HepG2 (cell line): Measurements from ENCODE around the gene LYRM4. TPM values are rescaled to one million over a fixed set of nuclear protein-coding genes. Genes with fewer than 3 reads are reported as not detected.

ENCODE experiments used
- ASH2L ChIP-seq: fragments of 300-600, 200-600 bp; sonication (generic); IDR thresholded peaks from 2 replicates; pipeline ENCODE4 v1.7.0; 2017; ENCODE audit warnings: low read depth, mild to moderate bottlenecking, moderate library complexity, mixed read lengths, low read length; ENCODE audit not compliant: insufficient read length
- EEA1 ChIP-seq: sonication (generic); formaldehyde crosslinking; IDR thresholded peaks from 2 replicates; pipeline ENCODE4 v1.5.1; 2020; ENCODE audit warnings: mild to moderate bottlenecking, missing genetic modification reagents, borderline replicate concordance
- FOXA1 ChIP-seq, 2 experiments: fragments of 450-650 bp in 1 of 2; sonication (generic) in 1 of 2; formaldehyde crosslinking in 1 of 2; IDR thresholded peaks; 2 replicates each; pipeline versions ENCODE4 v1.4.0 to v1.6.1; 2016 to 2020; ENCODE audit warnings: missing genetic modification reagents in 1 of 2
- HCFC1 ChIP-seq: fragments of 150-350 bp; IDR thresholded peaks from 2 replicates; pipeline ENCODE4 v1.6.1; 2014; ENCODE audit warnings: low read depth, low read length
- ISX ChIP-seq: sonication (generic); formaldehyde crosslinking; conservative IDR thresholded peaks from 2 replicates; pipeline ENCODE4 v1.5.0; 2020; ENCODE audit warnings: missing genetic modification reagents
- MAF1 ChIP-seq: sonication (generic); formaldehyde crosslinking; IDR thresholded peaks from 2 replicates; pipeline ENCODE4 v1.5.0; 2020; ENCODE audit warnings: missing genetic modification reagents, borderline replicate concordance
- MAFK ChIP-seq, 2 experiments: IDR thresholded peaks in 1 of 2; conservative IDR thresholded peaks in 1 of 2; 2 replicates each; pipeline ENCODE4 v1.6.1; 2011; ENCODE audit warnings: improper control_type of control experiment in 2 of 2, low read length in 2 of 2
- MATR3 ChIP-seq: sonication (generic); formaldehyde crosslinking; IDR thresholded peaks from 2 replicates; pipeline ENCODE4 v1.4.0; 2020; ENCODE audit warnings: missing genetic modification reagents
- NR2F2 ChIP-seq: IDR thresholded peaks from 2 replicates; pipeline ENCODE4 v1.6.1; 2012; ENCODE audit warnings: low read depth, inconsistent platforms, borderline replicate concordance
- PAX8 ChIP-seq: sonication (generic); formaldehyde crosslinking; IDR thresholded peaks from 2 replicates; pipeline ENCODE4 v1.8.0; 2022; ENCODE audit warnings: mild to moderate bottlenecking, missing genetic modification reagents, borderline replicate concordance
- POGZ ChIP-seq: sonication (generic); formaldehyde crosslinking; IDR thresholded peaks from 2 replicates; pipeline ENCODE4 v1.4.0; 2020; ENCODE audit warnings: mild to moderate bottlenecking, missing genetic modification reagents
- SP5 ChIP-seq: IDR thresholded peaks from 2 replicates; pipeline ENCODE4 v1.6.1; 2016; ENCODE audit warnings: low read depth, borderline replicate concordance
- SSRP1 ChIP-seq: IDR thresholded peaks from 2 replicates; pipeline ENCODE4 v1.6.1; 2016; ENCODE audit warnings: control low read depth
- TCF12 ChIP-seq, 2 experiments: fragments of 450-650 bp in 1 of 2; sonication (generic) in 1 of 2; formaldehyde crosslinking in 1 of 2; IDR thresholded peaks; 2 replicates each; pipeline versions ENCODE4 v1.6.1 to v1.8.0; 2017 to 2022; ENCODE audit warnings: antibody characterized with exemption in 1 of 2, mild to moderate bottlenecking in 1 of 2, missing genetic modification reagents in 1 of 2, moderate library complexity in 1 of 2
- TFE3 ChIP-seq: IDR thresholded peaks from 2 replicates; pipeline ENCODE4 v1.6.1; 2016
- TRAFD1 ChIP-seq: sonication (generic); formaldehyde crosslinking; IDR thresholded peaks from 2 replicates; pipeline ENCODE4 v1.5.1; 2020; ENCODE audit warnings: missing genetic modification reagents, mild to moderate bottlenecking, borderline replicate concordance
- YEATS4 ChIP-seq: sonication (generic); formaldehyde crosslinking; IDR thresholded peaks from 2 replicates; pipeline ENCODE4 v1.4.0; 2020; ENCODE audit warnings: missing genetic modification reagents, borderline replicate concordance
- ZBTB7A ChIP-seq: sonication (generic); formaldehyde crosslinking; IDR thresholded peaks from 2 replicates; pipeline ENCODE4 v1.8.0; 2022; ENCODE audit warnings: mild to moderate bottlenecking, missing genetic modification reagents
- ZC3H4 ChIP-seq: sonication (generic); formaldehyde crosslinking; IDR thresholded peaks from 2 replicates; pipeline ENCODE4 v1.4.0; 2020; ENCODE audit warnings: missing genetic modification reagents, borderline replicate concordance
- ZFP62 ChIP-seq: sonication (generic); formaldehyde crosslinking; IDR thresholded peaks from 2 replicates; pipeline ENCODE4 v1.4.0; 2020; ENCODE audit warnings: missing genetic modification reagents
- ZNF101 ChIP-seq: sonication (generic); formaldehyde crosslinking; IDR thresholded peaks from 2 replicates; pipeline ENCODE4 v1.4.0; 2020; ENCODE audit warnings: mild to moderate bottlenecking, low read depth, missing genetic modification reagents, borderline replicate concordance
- ZNF143 ChIP-seq: sonication (generic); formaldehyde crosslinking; IDR thresholded peaks from 2 replicates; pipeline ENCODE4 v1.4.0; 2020; ENCODE audit warnings: missing genetic modification reagents
- ZNF572 ChIP-seq: sonication (generic); formaldehyde crosslinking; IDR thresholded peaks from 2 replicates; pipeline ENCODE4 v1.5.1; 2020; ENCODE audit warnings: mild to moderate bottlenecking, missing genetic modification reagents
- ZNF576 ChIP-seq: sonication (generic); formaldehyde crosslinking; IDR thresholded peaks from 2 replicates; pipeline ENCODE4 v1.4.0; 2020; ENCODE audit warnings: mild to moderate bottlenecking, missing genetic modification reagents
- ZNF674 ChIP-seq: sonication (generic); formaldehyde crosslinking; IDR thresholded peaks from 2 replicates; pipeline ENCODE4 v1.5.0; 2020; ENCODE audit warnings: low read depth, mild to moderate bottlenecking, missing genetic modification reagents
- ZNF7 ChIP-seq: IDR thresholded peaks from 2 replicates; pipeline ENCODE4 v1.6.1; 2016; ENCODE audit warnings: missing biosample characterization, missing genetic modification reagents
- ZNF746 ChIP-seq: sonication (generic); formaldehyde crosslinking; IDR thresholded peaks from 2 replicates; pipeline ENCODE4 v1.8.0; 2022; ENCODE audit warnings: mild to moderate bottlenecking, missing genetic modification reagents
- ZNF766 ChIP-seq: sonication (generic); formaldehyde crosslinking; IDR thresholded peaks from 2 replicates; pipeline ENCODE4 v1.5.0; 2020; ENCODE audit warnings: missing genetic modification reagents, borderline replicate concordance
- ZNF781 ChIP-seq: sonication (generic); formaldehyde crosslinking; IDR thresholded peaks from 2 replicates; pipeline ENCODE4 v1.5.1; 2020; ENCODE audit warnings: borderline replicate concordance, mild to moderate bottlenecking, missing genetic modification reagents; ENCODE audit errors: not compliant biosample characterization
- polyA plus RNA-seq, 8 experiments: library from polyadenylated mRNA; depleted of rRNA in 3 of 8; stranded (reverse) in 7 of 8; unstranded in 1 of 8; fragments of >200 nt; fragmentation: Illumina TruSeq in 4 of 8; extraction: Trizol in 4 of 8; gene quantifications; 2 replicates each; pipeline versions ENCODE4 v1.2.1 to v1.2.3, GENCODE V29; 2011 to 2016; ENCODE audit warnings: low read depth in 4 of 8, missing spikeins in 1 of 8, mixed read lengths in 1 of 8; ENCODE audit not compliant: insufficient read depth in 1 of 8
- total RNA-seq, 5 experiments: library from RNA; depleted of rRNA; stranded (reverse); fragments of >200 nt; fragmentation: Illumina TruSeq; extraction: Trizol; gene quantifications; 2 replicates each; pipeline ENCODE4 v1.2.3, GENCODE V29; 2016; ENCODE audit warnings: low read depth in 1 of 5

LYRM4 gene
- total and polyA plus RNA-seq, 2 of the 13 experiments (the other 11 are each of a cell fraction or from before 2014, with no cell fraction given) = 64.6 to 67.5 TPM

GRCh38 chr6:5119090-5119951 lies 141.4 kb downstream of the LYRM4 start (continued):
- TF ChIP-seq TRAFD1 (no peak), EEA1 (CRISPR knock-in tag) (no peak), ISX (CRISPR knock-in tag) (no peak), ZNF766 (CRISPR knock-in tag) (no peak), ZNF7 (CRISPR knock-in tag) (no peak), MAF1 (CRISPR knock-in tag) (no peak), YEATS4 (no peak), PAX8 (CRISPR knock-in tag) (no peak), TCF12 (IDR thresholded peaks at IDR 0.05) (no peak), TCF12 (CRISPR knock-in tag; IDR thresholded peaks at IDR 0.05) (no peak), ZBTB7A (CRISPR knock-in tag) (no peak), MAFK (conservative IDR thresholded peaks at IDR 0.05 in 1 of 2, IDR thresholded peaks at IDR 0.05 in 1 of 2; ENCODE audit: low read length in 2 of 2) (no peak), ZNF101 (no peak), MATR3 (CRISPR knock-in tag) (no peak), SP5 (CRISPR knock-in tag) (no peak), ZNF572 (CRISPR knock-in tag) (no peak), ZFP62 (no peak), NR2F2 (no peak), ZC3H4 (CRISPR knock-in tag) (no peak), ZNF746 (CRISPR knock-in tag) (no peak), HCFC1 (no peak), ZNF781 (no peak), ASH2L (no peak), SSRP1 (CRISPR knock-in tag) (no peak), ZNF143 (CRISPR knock-in tag) (no peak), ZNF674 (CRISPR knock-in tag) (no peak), ZNF576 (CRISPR knock-in tag) (no peak), TFE3 (CRISPR knock-in tag) (no peak), FOXA1 (IDR thresholded peaks at IDR 0.05) (no peak), FOXA1 (CRISPR knock-in tag; IDR thresholded peaks at IDR 0.05) (no peak), POGZ (CRISPR knock-in tag) (no peak)
